ENCODE results near the gene ABCA1. TPM values are rescaled to one million over a fixed set of nuclear protein-coding genes. Genes with fewer than 3 reads are reported as not detected.

Gene ABCA1
- total RNA-seq, 3 donors from 2014 or later: 26.6 to 111 (median 36.8) TPM

- Histone ChIP-seq H3K36me3 (ENCODE audit: low read depth) (peaks cover 4% of the 10 kb centered on the region), H3K4me3 (no peak overlapping the region), H3K4me1 (ENCODE audit: low read depth) (no peaks in the 10 kb centered on the region), H3K9me3 (no peaks in the 10 kb centered on the region)
- no peak for DNase-seq
- TF ChIP-seq CTCF (IDR thresholded peaks at IDR 0.05): no peak
- no peak for ATAC-seq
- intact Hi-C loops (cut with DNase I, micrococcal nuclease): no loop called here
Observed at GRCh38 chr9:104800068-104800785, 127.7 kb downstream of the ABCA1 start.

- H3K36me3 ChIP-seq (ENCODE audit: low read depth): peaks cover 4% of the 10 kb centered on the region
- no peaks in the 10 kb centered on the region for H3K4me1 ChIP-seq (ENCODE audit: low read depth)
- ATAC-seq (no peak), DNase-seq (no peak)
- no peaks in the 10 kb centered on the region for H3K9me3 ChIP-seq
- no peak overlapping the region for H3K4me3 ChIP-seq
- no peak for TF ChIP-seq CTCF (IDR thresholded peaks at IDR 0.05)
- intact Hi-C loops (cut with DNase I, micrococcal nuclease): no loop called here
Observed at GRCh38 chr9:104798209-104798995, 129.6 kb downstream of the ABCA1 start.

DNA sequence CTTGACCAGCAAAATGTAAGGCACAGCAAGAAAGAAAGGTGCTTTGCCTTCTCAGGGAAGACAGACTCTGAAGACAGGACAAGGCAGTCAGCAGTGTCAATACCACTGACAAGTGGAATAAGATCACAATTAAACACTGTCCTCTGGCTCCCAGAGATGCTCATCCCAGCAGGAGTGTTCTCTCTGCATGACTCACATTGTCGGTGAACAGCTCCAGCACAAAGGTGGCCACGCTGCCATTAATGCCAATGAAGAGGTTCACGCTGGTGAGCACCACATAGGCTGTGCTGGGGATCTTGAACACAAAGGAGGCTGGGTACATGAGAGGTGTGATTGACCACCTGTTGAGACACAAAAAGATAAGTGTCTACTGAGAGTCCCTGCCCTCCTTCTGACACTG lies 132.1 kb downstream of the ABCA1 start:
- Histone ChIP-seq H3K4me1 (ENCODE audit: low read depth) (no peaks in the 10 kb centered on the region), H3K9me3 (no peaks in the 10 kb centered on the region), H3K36me3 (ENCODE audit: low read depth) (no peaks in the 10 kb centered on the region), H3K4me3 (no peak overlapping the region)
- intact Hi-C loops (cut with DNase I, micrococcal nuclease): no loop called here
- ATAC-seq (no peak), DNase-seq (no peak)
- TF ChIP-seq CTCF (IDR thresholded peaks at IDR 0.05): no peak

GRCh38 chr9:104795082-104795481 lies 132.9 kb downstream of the ABCA1 start:
- no peak for DNase-seq
- Histone ChIP-seq H3K4me1 (ENCODE audit: low read depth) (no peaks in the 10 kb centered on the region), H3K36me3 (ENCODE audit: low read depth) (no peaks in the 10 kb centered on the region), H3K9me3 (no peaks in the 10 kb centered on the region), H3K4me3 (no peak overlapping the region)
- peak; percentile 16 for ATAC-seq
- TF ChIP-seq CTCF (IDR thresholded peaks at IDR 0.05): no peak
- intact Hi-C loops (cut with DNase I, micrococcal nuclease): no loop called here

DNA sequence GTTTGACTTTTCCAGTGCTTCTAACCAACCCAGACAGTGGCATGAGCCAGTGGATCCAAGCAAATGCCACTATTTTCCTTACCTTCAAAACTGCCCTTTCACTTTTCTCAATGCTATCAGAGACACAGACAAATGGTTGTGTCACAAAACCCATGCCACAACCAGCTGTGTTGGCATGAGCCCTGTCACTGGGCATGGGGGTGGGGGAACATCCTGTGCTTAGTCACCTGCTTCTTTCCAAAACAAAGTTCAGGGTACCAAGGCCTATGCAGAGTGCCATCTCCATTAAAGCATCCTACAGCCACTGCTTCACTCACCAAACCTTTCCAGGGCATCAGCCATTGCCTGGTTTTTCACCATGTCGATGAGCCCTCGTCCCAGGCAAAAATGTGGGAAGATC lies 133.9 kb downstream of the ABCA1 start:
- Histone ChIP-seq H3K9me3 (no peaks in the 10 kb centered on the region), H3K4me1 (ENCODE audit: low read depth) (no peaks in the 10 kb centered on the region), H3K36me3 (ENCODE audit: low read depth) (no peaks in the 10 kb centered on the region), H3K4me3 (no peak overlapping the region)
- no peak for ATAC-seq
- no peak for DNase-seq
- TF ChIP-seq CTCF (IDR thresholded peaks at IDR 0.05): no peak
- intact Hi-C loops (cut with DNase I, micrococcal nuclease): no loop called here
